Neural cell (in vitro differentiated cells): Measurements from ENCODE around the gene RAB3C. TPM values are rescaled to one million over a fixed set of nuclear protein-coding genes. Genes with fewer than 3 reads are reported as not detected.
"Not testable (repeated sequence)": the region's sequence is repeated elsewhere in the genome, so short reads cannot be mapped to it uniquely, and the experiment has no call there.

Source experiments
- H2AFZ ChIP-seq: fragments of 200-600, 300-800 bp; sonication (generic), shearing (Covaris generic); 2 replicates; pipeline ENCODE4 v1.6.0; 2014; ENCODE audit warnings: low read depth, mild to moderate bottlenecking, antibody characterized with exemption, low read length, moderate library complexity
- H3F3A ChIP-seq: fragments of 200-600 bp; shearing (Covaris generic); 2 replicates; pipeline ENCODE4 v1.6.1; 2016; ENCODE audit warnings: mild to moderate bottlenecking, moderate library complexity, mixed read lengths, antibody characterized with exemption, low read length; ENCODE audit not compliant: insufficient read depth, poor library complexity, severe bottlenecking
- H3K27ac ChIP-seq: fragments of 200-600, 300-800 bp; sonication (generic), shearing (Covaris generic); 2 replicates; pipeline ENCODE4 v1.5.1; 2014; ENCODE audit warnings: mild to moderate bottlenecking, low read length, moderate library complexity
- H3K27me3 ChIP-seq: fragments of 300-800, 200-600 bp; sonication (generic), shearing (Covaris generic); 2 replicates; pipeline ENCODE4 v1.6.0; 2014; ENCODE audit warnings: mild to moderate bottlenecking, low read depth, low read length, moderate library complexity; ENCODE audit not compliant: insufficient read depth
- H3K36me3 ChIP-seq: fragments of 300-800, 200-600 bp; sonication (generic), shearing (Covaris generic); 2 replicates; pipeline ENCODE4 v1.5.1; 2014; ENCODE audit warnings: mild to moderate bottlenecking, antibody characterized with exemption, low read length, moderate library complexity; ENCODE audit not compliant: insufficient read depth
- H3K4me2 ChIP-seq: fragments of 300-800, 200-600 bp; sonication (generic), shearing (Covaris generic); 2 replicates; pipeline ENCODE4 v1.6.0; 2014; ENCODE audit warnings: mild to moderate bottlenecking, low read length
- H3K4me3 ChIP-seq: fragments of 300-800, 200-600 bp; sonication (generic), shearing (Covaris generic); 2 replicates; pipeline ENCODE4 v1.5.1; 2014; ENCODE audit warnings: mild to moderate bottlenecking, low read length, moderate library complexity
- H3K79me2 ChIP-seq: fragments of 200-600 bp; shearing (Covaris generic); replicated peaks from 2 replicates; pipeline ENCODE4 v1.6.0; 2014; ENCODE audit warnings: mild to moderate bottlenecking, low read length, moderate library complexity; ENCODE audit not compliant: insufficient read depth
- H3K9ac ChIP-seq: fragments of 300-800, 200-600 bp; sonication (generic), shearing (Covaris generic); 2 replicates; pipeline ENCODE4 v1.6.1; 2016; ENCODE audit warnings: mild to moderate bottlenecking, low read length, mixed read lengths
- H3K9me2 ChIP-seq: fragments of 200-600 bp; shearing (Covaris generic); 2 replicates; pipeline ENCODE4 v1.6.1; 2016; ENCODE audit warnings: mild to moderate bottlenecking, low read length, mixed read lengths; ENCODE audit not compliant: insufficient read depth
- H3K9me3 ChIP-seq: fragments of 200-600, 300-800 bp; sonication (generic), shearing (Covaris generic); 2 replicates; pipeline ENCODE4 v1.6.1; 2016; ENCODE audit warnings: mild to moderate bottlenecking, mixed run types, low read length, moderate library complexity, mixed read lengths
- H4K20me1 ChIP-seq: fragments of 200-600 bp; shearing (Covaris generic); 2 replicates; pipeline ENCODE4 v1.6.1; 2016; ENCODE audit warnings: mild to moderate bottlenecking, mixed run types; ENCODE audit not compliant: insufficient read depth
- EP300 ChIP-seq: fragments of 450-650 bp; conservative IDR thresholded peaks from 2 replicates; pipeline ENCODE4 v1.6.1; 2014; ENCODE audit warnings: antibody characterized with exemption, mild to moderate bottlenecking, moderate library complexity; ENCODE audit not compliant: poor library complexity, severe bottlenecking
- EZH2 ChIP-seq: fragments of 200-600, 300-800 bp; shearing (Covaris generic), sonication (generic); IDR thresholded peaks from 2 replicates; pipeline ENCODE4 v1.6.1; 2014; ENCODE audit warnings: antibody characterized with exemption, low read length, borderline replicate concordance, mild to moderate bottlenecking; ENCODE audit not compliant: insufficient read depth, poor library complexity, severe bottlenecking
- MXI1 ChIP-seq: fragments of 450-650 bp; conservative IDR thresholded peaks from 2 replicates; pipeline ENCODE4 v1.6.1; 2014; ENCODE audit warnings: antibody characterized with exemption, mild to moderate bottlenecking; ENCODE audit not compliant: poor library complexity, severe bottlenecking
- POLR2AphosphoS5 ChIP-seq: IDR thresholded peaks from 2 replicates; pipeline ENCODE4 v1.6.1; 2012
- RAD21 ChIP-seq: fragments of 450-650 bp; conservative IDR thresholded peaks from 2 replicates; pipeline ENCODE4 v1.6.1; 2014; ENCODE audit warnings: antibody characterized with exemption, mild to moderate bottlenecking, moderate library complexity
- SMC3 ChIP-seq: fragments of 450-650 bp; conservative IDR thresholded peaks from 2 replicates; pipeline ENCODE4 v1.6.1; 2014; ENCODE audit warnings: antibody characterized with exemption, mild to moderate bottlenecking, moderate library complexity; ENCODE audit not compliant: poor library complexity
- TAF1 ChIP-seq: IDR thresholded peaks from 2 replicates; pipeline ENCODE4 v1.6.1; 2012; ENCODE audit warnings: low read depth
- polyA plus RNA-seq: library from polyadenylated mRNA; depleted of rRNA; stranded (reverse); fragments of >200 nt; gene quantifications from 2 replicates; pipeline ENCODE4 v1.2.3, GENCODE V29; 2014
- TF ChIP-seq, protein P1 (sequence below): IDR thresholded peaks from 2 replicates; pipeline ENCODE4 v1.6.1; 2012; ENCODE audit warnings: borderline replicate concordance
- TF ChIP-seq, protein P2 (sequence below): fragments of 450-650 bp; IDR thresholded peaks from 2 replicates; pipeline ENCODE4 v1.5.1; 2014; ENCODE audit warnings: antibody characterized with exemption, mild to moderate bottlenecking, moderate library complexity; ENCODE audit not compliant: poor library complexity, severe bottlenecking

Gene RAB3C
- polyA plus RNA-seq, 1 donor from 2014 or later = 94.3 TPM

DNA sequence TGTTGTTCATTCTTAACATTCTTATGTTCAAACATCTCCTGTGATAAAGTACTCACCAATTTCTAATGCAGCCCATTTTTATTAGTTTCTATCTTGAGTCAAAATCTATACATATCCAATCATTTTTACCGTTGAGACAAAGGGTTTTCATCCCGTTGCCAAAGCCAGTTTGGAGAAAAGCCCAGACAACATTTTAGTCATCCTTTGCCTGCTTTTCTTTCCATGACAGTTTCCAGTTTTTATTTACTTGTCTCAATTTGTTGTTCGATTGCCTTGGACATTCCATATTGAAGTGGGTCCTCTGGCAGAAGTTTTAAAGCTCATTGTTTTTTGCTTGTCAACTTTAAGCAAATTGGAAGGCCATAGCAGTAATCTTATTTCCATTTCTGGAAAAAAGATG lies 123.9 kb downstream of the RAB3C start:
- no peak overlapping the region for H3K4me2 ChIP-seq
- TF ChIP-seq TAF1 (no peak), EZH2 (no peak), RAD21 (no peak), SMC3 (no peak), MXI1 (no peak), EP300 (no peak), POLR2AphosphoS5 (no peak)
- TF ChIP-seq, protein P1, sequence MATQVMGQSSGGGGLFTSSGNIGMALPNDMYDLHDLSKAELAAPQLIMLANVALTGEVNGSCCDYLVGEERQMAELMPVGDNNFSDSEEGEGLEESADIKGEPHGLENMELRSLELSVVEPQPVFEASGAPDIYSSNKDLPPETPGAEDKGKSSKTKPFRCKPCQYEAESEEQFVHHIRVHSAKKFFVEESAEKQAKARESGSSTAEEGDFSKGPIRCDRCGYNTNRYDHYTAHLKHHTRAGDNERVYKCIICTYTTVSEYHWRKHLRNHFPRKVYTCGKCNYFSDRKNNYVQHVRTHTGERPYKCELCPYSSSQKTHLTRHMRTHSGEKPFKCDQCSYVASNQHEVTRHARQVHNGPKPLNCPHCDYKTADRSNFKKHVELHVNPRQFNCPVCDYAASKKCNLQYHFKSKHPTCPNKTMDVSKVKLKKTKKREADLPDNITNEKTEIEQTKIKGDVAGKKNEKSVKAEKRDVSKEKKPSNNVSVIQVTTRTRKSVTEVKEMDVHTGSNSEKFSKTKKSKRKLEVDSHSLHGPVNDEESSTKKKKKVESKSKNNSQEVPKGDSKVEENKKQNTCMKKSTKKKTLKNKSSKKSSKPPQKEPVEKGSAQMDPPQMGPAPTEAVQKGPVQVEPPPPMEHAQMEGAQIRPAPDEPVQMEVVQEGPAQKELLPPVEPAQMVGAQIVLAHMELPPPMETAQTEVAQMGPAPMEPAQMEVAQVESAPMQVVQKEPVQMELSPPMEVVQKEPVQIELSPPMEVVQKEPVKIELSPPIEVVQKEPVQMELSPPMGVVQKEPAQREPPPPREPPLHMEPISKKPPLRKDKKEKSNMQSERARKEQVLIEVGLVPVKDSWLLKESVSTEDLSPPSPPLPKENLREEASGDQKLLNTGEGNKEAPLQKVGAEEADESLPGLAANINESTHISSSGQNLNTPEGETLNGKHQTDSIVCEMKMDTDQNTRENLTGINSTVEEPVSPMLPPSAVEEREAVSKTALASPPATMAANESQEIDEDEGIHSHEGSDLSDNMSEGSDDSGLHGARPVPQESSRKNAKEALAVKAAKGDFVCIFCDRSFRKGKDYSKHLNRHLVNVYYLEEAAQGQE = no peak
- TF ChIP-seq, protein P2, sequence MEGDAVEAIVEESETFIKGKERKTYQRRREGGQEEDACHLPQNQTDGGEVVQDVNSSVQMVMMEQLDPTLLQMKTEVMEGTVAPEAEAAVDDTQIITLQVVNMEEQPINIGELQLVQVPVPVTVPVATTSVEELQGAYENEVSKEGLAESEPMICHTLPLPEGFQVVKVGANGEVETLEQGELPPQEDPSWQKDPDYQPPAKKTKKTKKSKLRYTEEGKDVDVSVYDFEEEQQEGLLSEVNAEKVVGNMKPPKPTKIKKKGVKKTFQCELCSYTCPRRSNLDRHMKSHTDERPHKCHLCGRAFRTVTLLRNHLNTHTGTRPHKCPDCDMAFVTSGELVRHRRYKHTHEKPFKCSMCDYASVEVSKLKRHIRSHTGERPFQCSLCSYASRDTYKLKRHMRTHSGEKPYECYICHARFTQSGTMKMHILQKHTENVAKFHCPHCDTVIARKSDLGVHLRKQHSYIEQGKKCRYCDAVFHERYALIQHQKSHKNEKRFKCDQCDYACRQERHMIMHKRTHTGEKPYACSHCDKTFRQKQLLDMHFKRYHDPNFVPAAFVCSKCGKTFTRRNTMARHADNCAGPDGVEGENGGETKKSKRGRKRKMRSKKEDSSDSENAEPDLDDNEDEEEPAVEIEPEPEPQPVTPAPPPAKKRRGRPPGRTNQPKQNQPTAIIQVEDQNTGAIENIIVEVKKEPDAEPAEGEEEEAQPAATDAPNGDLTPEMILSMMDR = no peak

DNA sequence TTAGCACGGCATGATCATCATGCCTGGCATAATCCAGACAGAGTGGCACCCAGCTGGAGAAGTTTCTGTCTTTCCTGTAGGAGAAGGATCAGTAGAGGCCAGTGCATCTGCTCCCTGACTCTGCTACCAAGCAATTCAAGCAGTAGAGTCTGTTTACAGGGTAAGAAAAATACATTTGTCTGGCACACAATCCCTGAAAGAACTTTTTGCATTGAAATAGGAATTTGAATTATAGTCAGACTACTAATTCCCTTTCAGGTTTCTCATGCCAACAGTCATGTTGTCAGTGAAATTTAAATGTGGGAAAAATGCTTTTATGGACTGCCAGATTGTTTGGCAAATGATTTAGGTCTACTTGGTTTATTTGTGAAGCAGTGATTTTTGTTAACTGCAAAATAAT lies 125.6 kb downstream of the RAB3C start:
- H3K27me3 ChIP-seq = no peaks in the 10 kb centered on the region
- no peak overlapping the region for H3K9ac ChIP-seq
- no peak overlapping the region for H2AFZ ChIP-seq
- TF ChIP-seq SMC3 = no peak
- no peak for TF ChIP-seq EP300
- TF ChIP-seq TAF1 = no peak
- no peak for TF ChIP-seq MXI1
- no peak for TF ChIP-seq EZH2
- TF ChIP-seq, protein P2 = no peak
- TF ChIP-seq POLR2AphosphoS5 = no peak
- no peak for TF ChIP-seq RAD21
- TF ChIP-seq, protein P1 = no peak
- H3K9me3 ChIP-seq = no peaks in the 10 kb centered on the region
- H3K36me3 ChIP-seq = no peaks in the 10 kb centered on the region
- no peak overlapping the region for H3K4me2 ChIP-seq
- H3K4me3 ChIP-seq = no peak overlapping the region
- no peaks in the 10 kb centered on the region for H3K79me2 ChIP-seq
- H3K27ac ChIP-seq = no peak overlapping the region
- no peaks in the 10 kb centered on the region for H3F3A ChIP-seq
- no peaks in the 10 kb centered on the region for H4K20me1 ChIP-seq
- H3K9me2 ChIP-seq = no peaks in the 10 kb centered on the region

More for the DNA sequence above, 123.9 kb downstream of the RAB3C start:
- Histone ChIP-seq H2AFZ (no peak overlapping the region), H3K27me3 (no peaks in the 10 kb centered on the region), H3K4me3 (no peak overlapping the region), H3K9ac (no peak overlapping the region), H3K36me3 (no peaks in the 10 kb centered on the region), H3K79me2 (no peaks in the 10 kb centered on the region), H4K20me1 (no peaks in the 10 kb centered on the region), H3K9me2 (no peaks in the 10 kb centered on the region), H3K27ac (no peak overlapping the region), H3K9me3 (no peaks in the 10 kb centered on the region), H3F3A (no peaks in the 10 kb centered on the region)

DNA sequence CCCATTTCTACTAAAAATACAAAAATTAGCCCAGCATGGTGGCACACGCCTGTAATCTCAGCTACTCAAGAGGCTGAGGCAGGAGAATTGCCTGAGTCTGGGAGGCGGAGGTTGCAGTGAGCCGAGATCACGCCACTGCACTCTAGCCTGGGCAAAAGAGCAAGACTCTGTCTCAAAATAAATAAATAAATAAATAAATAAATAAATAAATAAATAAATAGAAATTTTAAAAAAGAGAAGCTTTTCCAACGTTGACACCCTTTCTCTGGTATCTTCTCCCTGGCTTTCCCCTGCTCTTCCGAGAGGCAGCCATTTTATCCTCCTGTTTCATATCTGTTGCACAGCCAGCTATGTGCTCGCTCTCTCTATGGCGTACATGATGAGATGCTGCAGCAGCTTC lies 127.5 kb downstream of the RAB3C start:
- not testable (repeated sequence) for H3K36me3 ChIP-seq, H4K20me1 ChIP-seq, H3F3A ChIP-seq, H3K9me2 ChIP-seq, H3K4me3 ChIP-seq, H3K9me3 ChIP-seq, H3K27me3 ChIP-seq, H3K4me2 ChIP-seq, H3K79me2 ChIP-seq, H2AFZ ChIP-seq, H3K9ac ChIP-seq
- peak overlapping the region; percentile 24 for H3K27ac ChIP-seq
